ENCODE measurements around the gene INPP4B.

The INPP4B gene

DNA sequence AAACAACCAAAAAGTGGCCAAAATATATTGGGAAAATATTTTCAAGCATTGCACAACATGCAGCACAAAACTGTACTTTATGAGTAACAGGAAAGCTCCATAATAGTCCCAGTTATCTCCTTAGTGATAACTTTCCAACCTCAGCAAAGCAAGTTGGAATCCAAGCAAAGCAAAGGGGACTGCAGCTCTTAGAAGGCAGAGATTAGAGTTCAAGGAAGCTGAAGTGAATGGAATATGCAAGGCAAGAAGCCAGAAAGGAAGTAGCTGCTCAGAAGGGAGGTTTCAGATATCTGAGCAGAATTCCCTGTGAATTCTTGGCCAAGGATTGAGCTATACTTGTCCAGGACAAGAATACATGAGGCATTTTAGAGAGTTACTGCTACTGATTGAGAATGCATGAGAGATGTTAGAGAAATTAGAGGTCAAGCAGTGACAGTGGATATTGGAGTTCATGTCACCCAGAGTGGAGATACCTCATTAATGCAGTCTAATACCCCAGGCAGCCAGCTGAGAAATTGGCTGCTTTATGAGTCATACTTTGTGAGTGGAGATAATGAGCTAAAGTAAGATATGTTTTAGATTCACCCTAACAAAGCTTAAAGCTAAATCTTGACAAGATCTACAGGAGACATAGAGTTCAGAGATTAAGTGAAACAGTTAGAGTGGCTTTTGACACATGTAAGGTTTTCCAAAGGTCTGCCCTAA lies 102.8 kb downstream of the INPP4B start:
- DNase-seq (ENCODE audit: low read depth): peak; percentile 63
- TF ChIP-seq, protein P1, sequence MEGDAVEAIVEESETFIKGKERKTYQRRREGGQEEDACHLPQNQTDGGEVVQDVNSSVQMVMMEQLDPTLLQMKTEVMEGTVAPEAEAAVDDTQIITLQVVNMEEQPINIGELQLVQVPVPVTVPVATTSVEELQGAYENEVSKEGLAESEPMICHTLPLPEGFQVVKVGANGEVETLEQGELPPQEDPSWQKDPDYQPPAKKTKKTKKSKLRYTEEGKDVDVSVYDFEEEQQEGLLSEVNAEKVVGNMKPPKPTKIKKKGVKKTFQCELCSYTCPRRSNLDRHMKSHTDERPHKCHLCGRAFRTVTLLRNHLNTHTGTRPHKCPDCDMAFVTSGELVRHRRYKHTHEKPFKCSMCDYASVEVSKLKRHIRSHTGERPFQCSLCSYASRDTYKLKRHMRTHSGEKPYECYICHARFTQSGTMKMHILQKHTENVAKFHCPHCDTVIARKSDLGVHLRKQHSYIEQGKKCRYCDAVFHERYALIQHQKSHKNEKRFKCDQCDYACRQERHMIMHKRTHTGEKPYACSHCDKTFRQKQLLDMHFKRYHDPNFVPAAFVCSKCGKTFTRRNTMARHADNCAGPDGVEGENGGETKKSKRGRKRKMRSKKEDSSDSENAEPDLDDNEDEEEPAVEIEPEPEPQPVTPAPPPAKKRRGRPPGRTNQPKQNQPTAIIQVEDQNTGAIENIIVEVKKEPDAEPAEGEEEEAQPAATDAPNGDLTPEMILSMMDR (conservative IDR thresholded peaks at IDR 0.05; ENCODE audit: low read length): no peak
- H3K4me3 ChIP-seq (ENCODE audit: low read length): no peak overlapping the region

DNA sequence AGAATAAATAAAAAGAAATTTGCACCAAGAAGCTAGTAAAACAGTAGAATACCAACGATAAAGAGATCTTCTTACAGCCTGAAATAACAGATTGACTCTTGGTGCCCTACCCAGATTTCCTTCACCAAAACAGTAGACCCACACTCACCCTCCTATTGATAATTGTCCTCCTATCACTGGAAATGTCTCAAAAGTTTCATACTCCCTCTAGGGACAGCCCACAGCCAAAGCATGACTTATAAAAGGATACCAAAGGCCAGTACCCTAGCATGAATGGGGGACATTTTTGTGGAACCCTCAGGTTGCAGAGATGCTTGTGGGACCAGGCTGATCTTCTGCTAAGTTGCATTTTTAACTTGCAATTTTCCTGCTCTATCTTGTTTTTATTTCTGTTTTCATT lies 104.1 kb downstream of the INPP4B start:
- no peak overlapping the region for H3K4me3 ChIP-seq (ENCODE audit: low read length)
- DNase-seq (ENCODE audit: low read depth): no peak
- TF ChIP-seq, protein P1 (conservative IDR thresholded peaks at IDR 0.05; ENCODE audit: low read length): 0 out of 2 replicates have a peak, but pooled peaks have one; percentile 5

DNA sequence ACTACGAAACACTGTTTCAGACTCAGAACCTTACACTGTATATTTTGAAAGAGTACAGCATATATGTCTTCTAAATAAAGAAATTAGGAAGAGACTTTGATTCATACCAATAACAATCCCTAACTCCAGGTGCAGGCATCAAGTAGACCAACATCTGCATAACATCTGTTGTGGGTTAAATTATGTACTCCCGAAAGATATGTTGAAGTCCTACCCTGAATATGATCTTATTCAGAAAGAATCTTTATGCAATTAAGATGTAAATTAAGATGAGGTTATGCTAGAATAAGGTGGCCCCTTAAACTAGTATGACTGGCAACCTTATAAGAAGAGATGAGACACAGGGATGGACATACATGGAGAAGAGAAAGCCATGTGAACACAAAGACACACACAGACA lies 117.9 kb downstream of the INPP4B start:
- no peak overlapping the region for H3K4me3 ChIP-seq (ENCODE audit: low read length)
- TF ChIP-seq, protein P1 (conservative IDR thresholded peaks at IDR 0.05; ENCODE audit: low read length): no peak
- DNase-seq (ENCODE audit: low read depth): peak; percentile 70

DNA sequence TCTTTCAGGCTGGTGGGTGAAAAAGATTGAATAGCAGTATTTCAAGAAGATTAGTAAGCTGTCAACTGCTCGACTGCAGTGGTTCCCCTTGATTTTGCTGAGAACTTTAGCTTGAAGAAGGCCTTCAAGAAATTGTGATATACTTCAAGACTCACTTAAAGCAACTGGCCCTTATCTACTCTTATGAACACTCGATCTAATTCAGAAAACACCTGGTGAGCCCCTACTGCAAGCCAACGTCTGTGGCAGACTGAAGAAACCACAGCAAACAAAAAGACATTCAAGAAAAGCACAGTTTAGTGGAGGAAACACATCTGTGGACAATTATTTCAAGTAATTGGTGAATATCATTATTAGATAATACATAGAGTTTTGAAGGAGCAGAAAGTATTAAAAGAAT lies 119.0 kb downstream of the INPP4B start:
- DNase-seq (ENCODE audit: low read depth): no peak
- H3K4me3 ChIP-seq (ENCODE audit: low read length): no peak overlapping the region
- TF ChIP-seq, protein P1 (conservative IDR thresholded peaks at IDR 0.05; ENCODE audit: low read length): no peak

DNA sequence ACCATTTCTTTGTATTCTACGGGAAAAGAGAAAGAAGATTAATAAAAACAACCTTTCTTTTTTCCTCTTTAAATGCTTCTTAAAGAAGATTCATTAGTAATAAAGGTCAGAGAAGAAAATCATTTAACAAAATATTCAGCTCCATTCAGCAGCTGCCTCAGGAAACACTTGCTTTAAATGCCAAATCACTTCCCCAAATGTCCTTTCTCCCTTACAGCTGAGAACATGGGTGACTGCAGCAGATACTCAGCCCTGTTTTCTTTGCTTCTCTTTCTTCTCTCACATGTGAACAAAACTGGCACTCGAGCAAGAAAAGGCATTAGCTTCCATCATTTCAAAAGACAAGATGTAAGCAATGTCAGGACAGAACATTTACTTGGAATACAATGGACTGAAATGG lies 120.2 kb downstream of the INPP4B start:
- no peak overlapping the region for H3K4me3 ChIP-seq (ENCODE audit: low read length)
- DNase-seq (ENCODE audit: low read depth): no peak
- TF ChIP-seq, protein P1 (conservative IDR thresholded peaks at IDR 0.05; ENCODE audit: low read length): no peak

DNA sequence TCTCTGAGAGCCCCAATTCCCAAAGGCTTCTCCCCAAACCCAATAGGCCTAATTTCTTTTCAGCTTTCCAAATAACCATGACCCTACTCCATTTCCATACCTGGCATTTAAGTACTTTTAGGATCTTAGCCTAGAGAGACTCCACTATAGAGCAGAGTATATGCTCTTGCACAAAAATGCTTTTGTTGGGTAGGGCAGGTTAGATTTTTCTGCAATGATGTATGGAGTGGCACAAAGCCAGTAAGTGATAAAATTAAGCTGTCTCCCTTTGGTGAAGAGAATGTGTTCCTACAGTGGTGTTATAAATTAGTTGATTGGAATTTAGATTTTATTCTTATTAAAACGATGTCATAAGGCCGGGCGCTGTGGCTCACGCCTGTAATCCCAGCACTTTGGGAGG lies 124.9 kb downstream of the INPP4B start:
- TF ChIP-seq, protein P1 (conservative IDR thresholded peaks at IDR 0.05; ENCODE audit: low read length): no peak
- no peak overlapping the region for H3K4me3 ChIP-seq (ENCODE audit: low read length)
- DNase-seq (ENCODE audit: low read depth): peak; percentile 17

DNA sequence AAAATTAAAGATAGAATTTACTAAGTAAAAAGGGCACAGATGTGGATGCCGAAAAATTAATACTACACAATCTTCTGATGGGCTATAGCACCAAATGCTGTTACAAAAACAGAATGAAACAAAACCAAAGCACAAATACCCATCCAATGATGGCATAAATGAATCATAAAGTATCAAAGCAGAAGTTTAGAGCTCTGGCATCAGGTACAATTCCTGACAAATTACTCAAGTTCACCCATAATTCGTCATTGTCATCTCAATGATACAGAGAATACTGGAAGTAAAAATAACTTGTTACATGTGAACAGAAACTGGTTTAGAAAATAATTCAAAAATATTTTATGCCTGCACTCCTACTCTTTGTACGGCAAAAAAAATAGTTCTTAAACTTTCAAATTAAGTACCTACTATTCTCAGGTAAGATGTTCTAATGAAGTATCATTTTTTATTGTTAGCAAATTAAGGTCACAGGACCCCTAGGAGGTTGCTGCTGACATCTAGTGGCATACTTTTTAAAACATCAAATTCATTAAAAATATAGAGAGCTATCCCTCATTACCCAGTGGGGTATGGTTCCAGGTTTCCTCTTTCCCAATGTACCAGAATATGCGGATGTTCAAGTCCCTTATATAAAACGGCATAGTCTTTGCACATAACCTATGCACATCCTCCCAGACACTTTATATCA lies 126.1 kb downstream of the INPP4B start:
- H3K4me3 ChIP-seq (ENCODE audit: low read length): no peak overlapping the region
- TF ChIP-seq, protein P1 (conservative IDR thresholded peaks at IDR 0.05; ENCODE audit: low read length): peak; percentile 62
- peak; percentile 22 for DNase-seq (ENCODE audit: low read depth)
